Activated CD8-positive, alpha-beta T cell treated with anti-CD3 and anti-CD28 coated beads for 36 hours (primary cell): ENCODE measurements around the gene DNAJC28. TPM values are rescaled to one million over a fixed set of nuclear protein-coding genes. Genes with fewer than 3 reads are reported as not detected.
"Not testable (repeated sequence)": the region's sequence is repeated elsewhere in the genome, so short reads cannot be mapped to it uniquely, and the experiment has no call there.

ENCODE experiments used
- ATAC-seq: fragments of 200-7000 bp; cut with Tn5 transposase; one replicate; pipeline ENCODE4 v1.10.0; 2021; ENCODE audit warnings: mild to moderate bottlenecking, moderate library complexity
- CTCF ChIA-PET: fragments of 350-600 bp; sonication (Branson Sonifier 250); formaldehyde crosslinking; loops from one replicate; lab custom pipeline; 2021; ENCODE audit warnings: antibody characterized with exemption; lab: Charles Lee
- POLR2A ChIA-PET: fragments of 350-600 bp; sonication (Branson Sonifier 250); formaldehyde crosslinking; loops from one replicate; lab custom pipeline; 2021; ENCODE audit warnings: antibody characterized with exemption; lab: Charles Lee
- DNase-seq: peaks from one replicate; pipeline ENCODE4 v3.0.0-alpha.2; 2020
- H3K27ac Mint-ChIP-seq: one replicate; pipeline ENCODE4 v1.8.0; 2021; ENCODE audit warnings: mild to moderate bottlenecking, mixed read lengths
- H3K27me3 Mint-ChIP-seq: one replicate; pipeline ENCODE4 v1.8.0; 2021; ENCODE audit warnings: mixed read lengths
- H3K36me3 Mint-ChIP-seq: one replicate; pipeline ENCODE4 v1.8.0; 2021; ENCODE audit warnings: low read depth, mixed read lengths
- H3K4me1 Mint-ChIP-seq: one replicate; pipeline ENCODE4 v1.8.0; 2021; ENCODE audit warnings: low read depth, mixed read lengths
- H3K4me3 Mint-ChIP-seq: one replicate; pipeline ENCODE4 v1.8.0; 2021; ENCODE audit warnings: mild to moderate bottlenecking, moderate library complexity, mixed read lengths
- H3K9me3 Mint-ChIP-seq: one replicate; pipeline ENCODE4 v1.8.0; 2021; ENCODE audit warnings: mixed read lengths
- CTCF ChIP-seq: fragments of 200-600 bp; IDR thresholded peaks from one replicate; pipeline ENCODE4 v1.8.0; 2022; ENCODE audit warnings: antibody characterized with exemption, mild to moderate bottlenecking
- intact Hi-C: fragments of 100-400 bp; cut with micrococcal nuclease; formaldehyde crosslinking; loops from one replicate; pipeline ENCODE4 v1.10.0; 2022
- total RNA-seq, 2 experiments: library from RNA; stranded (reverse); gene quantifications; one replicate each; pipeline ENCODE4 v1.2.3, GENCODE V29; 2021

The DNAJC28 gene
- total RNA-seq, 2 experiments from 2014 or later, result 0.22 to 0.56 TPM

GRCh38 chr21:33510826-33511225, 19.3 kb upstream of the DNAJC28 start:
- ChIA-PET CTCF (interaction anchor here (2.0 kb wide), 1 partner anchor 61 kb away, joined by 5 read pairs; no protein-coding TSS in a partner anchor), POLR2A (interaction anchor here (1.6 kb wide), 1 partner anchor 12 kb away, joined by 3 read pairs; no protein-coding TSS in a partner anchor)
- ATAC-seq (no peak), DNase-seq (no peak)
- H3K36me3 Mint-ChIP-seq, result peaks cover 70% of the 10 kb centered on the region
- intact Hi-C loops, result no loop called here
- peaks cover 3% of the 10 kb centered on the region for H3K9me3 Mint-ChIP-seq
- no peaks in the 10 kb centered on the region for H3K27me3 Mint-ChIP-seq
- H3K4me1 Mint-ChIP-seq, result peaks cover 9% of the 10 kb centered on the region
- H3K27ac Mint-ChIP-seq, result peak overlapping the region; percentile 3
- H3K4me3 Mint-ChIP-seq, result no peak overlapping the region
- no peak for TF ChIP-seq CTCF

GRCh38 chr21:33507003-33507402, 15.5 kb upstream of the DNAJC28 start:
- H3K36me3 Mint-ChIP-seq, result peaks cover 68% of the 10 kb centered on the region
- H3K4me3 Mint-ChIP-seq, H3K27me3 Mint-ChIP-seq, CTCF ChIA-PET, intact Hi-C loops, ATAC-seq, H3K4me1 Mint-ChIP-seq, H3K9me3 Mint-ChIP-seq, H3K27ac Mint-ChIP-seq, DNase-seq: not testable (repeated sequence)
- POLR2A ChIA-PET, result interaction anchor here (0.7 to 1.3 kb wide), 2 partner anchors 10 to 16 kb away, joined by 3 read pairs; partner anchors contain the start of gene DNAJC28

GRCh38 chr21:33505833-33506232, 14.3 kb upstream of the DNAJC28 start:
- Mint-ChIP-seq H3K4me3 (no peak overlapping the region), H3K9me3 (peaks cover 3% of the 10 kb centered on the region), H3K27me3 (no peaks in the 10 kb centered on the region), H3K4me1 (no peaks in the 10 kb centered on the region), H3K27ac (no peak overlapping the region), H3K36me3 (peaks cover 61% of the 10 kb centered on the region)
- POLR2A ChIA-PET, result interaction anchor here (0.9 to 1.2 kb wide), 2 partner anchors 17 to 26 kb away, joined by 3 to 4 read pairs; no protein-coding TSS in a partner anchor
- no peak for ATAC-seq
- no peak for TF ChIP-seq CTCF
- no peak for DNase-seq
- CTCF ChIA-PET, result no interaction called here
- intact Hi-C loops, result no loop called here

GRCh38 chr21:33496345-33496744, 4.8 kb upstream of the DNAJC28 start:
- Mint-ChIP-seq H3K36me3 (peaks cover 1% of the 10 kb centered on the region), H3K4me3 (no peak overlapping the region), H3K27ac (no peak overlapping the region), H3K9me3 (no peaks in the 10 kb centered on the region), H3K27me3 (no peaks in the 10 kb centered on the region), H3K4me1 (peaks cover 5% of the 10 kb centered on the region)
- DNase-seq (no peak), ATAC-seq (no peak)
- TF ChIP-seq CTCF, result no peak
- ChIA-PET POLR2A (interaction anchor here (0.6 kb wide), 1 partner anchor 17 kb away, joined by 3 read pairs; no protein-coding TSS in a partner anchor), CTCF (no interaction called here)
- intact Hi-C loops, result no loop called here

- CTCF ChIA-PET, result no interaction called here
- intact Hi-C loops, result no loop called here
- Mint-ChIP-seq H3K4me1 (peaks cover 8% of the 10 kb centered on the region), H3K27ac (no peak overlapping the region), H3K4me3 (no peak overlapping the region), H3K9me3 (no peaks in the 10 kb centered on the region), H3K27me3 (no peaks in the 10 kb centered on the region), H3K36me3 (no peaks in the 10 kb centered on the region)
- POLR2A ChIA-PET, result interaction anchor here (0.7 kb wide), 1 partner anchor 46 kb away, joined by 3 read pairs; the partner anchor contains the start of gene GART
- no peak for TF ChIP-seq CTCF
- no peak for DNase-seq
- ATAC-seq, result no peak
Observed at GRCh38 chr21:33495743-33496142, 4.2 kb upstream of the DNAJC28 start.
